ENCODE data around the gene PYY. TPM values are rescaled to one million over a fixed set of nuclear protein-coding genes. Genes with fewer than 3 reads are reported as not detected.

The PYY gene
- total RNA-seq, 1 experiment from 2014 or later, result 2.0 TPM

GRCh38 chr17:43912635-43913304, 41.0 kb downstream of the PYY start:
- Histone ChIP-seq H3T11ph (ENCODE audit: low read length) (no peak overlapping the region), H3K14ac (ENCODE audit: insufficient read depth, low read length) (no peak overlapping the region), H2BK120ac (ENCODE audit: low read depth, low read length, poor library complexity, severe bottlenecking) (no peak overlapping the region), H2AFZ (ENCODE audit: low read length) (no peak overlapping the region), H2BK5ac (ENCODE audit: insufficient read length, low read length) (no peak overlapping the region), H3K23me2 (ENCODE audit: insufficient read length, low read depth, low read length, poor library complexity, severe bottlenecking) (peaks cover 7% of the 10 kb centered on the region), H3K18ac (ENCODE audit: insufficient read length, low read depth, low read length) (no peak overlapping the region), H2BK15ac (ENCODE audit: low read depth, low read length) (no peak overlapping the region), H4K91ac (ENCODE audit: insufficient read length, low read depth, low read length) (no peak overlapping the region), H3K23ac (ENCODE audit: insufficient read length, low read depth, low read length) (no peak overlapping the region), H4K8ac (replicated peaks; ENCODE audit: insufficient read length, low read depth, low read length) (no peak overlapping the region), H3K9ac (ENCODE audit: extremely low read depth, insufficient read length, low read length) (no peak overlapping the region), H3K56ac (ENCODE audit: insufficient read length, low read depth, low read length) (no peak overlapping the region), H4K20me1 (ENCODE audit: control insufficient read depth, insufficient read depth, insufficient read length) (no peaks in the 10 kb centered on the region), H3K9me3 (ENCODE audit: control insufficient read depth, low read depth, low read length) (no peaks in the 10 kb centered on the region), H2BK12ac (ENCODE audit: insufficient read length, low read depth, low read length) (no peak overlapping the region), H3K4me1 (ENCODE audit: insufficient read depth, low read length) (no peaks in the 10 kb centered on the region), H4K5ac (ENCODE audit: insufficient read length, low read depth, low read length) (no peak overlapping the region), H2BK20ac (ENCODE audit: low read depth, low read length, poor library complexity, severe bottlenecking) (no peak overlapping the region), H3K79me2 (ENCODE audit: insufficient read depth, low read length) (no peaks in the 10 kb centered on the region), H3K4me2 (ENCODE audit: insufficient read depth, insufficient read length, low read length) (no peak overlapping the region), H3K4ac (ENCODE audit: low read depth, low read length) (no peak overlapping the region), H3K79me1 (ENCODE audit: insufficient read depth, low read depth, low read length, poor library complexity, severe bottlenecking) (no peaks in the 10 kb centered on the region), H3K27me3 (ENCODE audit: insufficient read depth, low read length) (no peaks in the 10 kb centered on the region; the same call in 1 of the 2 replicates), H3K27ac (ENCODE audit: insufficient read length, low read depth, low read length) (no peak overlapping the region), H2AK5ac (ENCODE audit: insufficient read length, low read length) (no peak overlapping the region)
- Mint-ChIP-seq H3K4me3 (no peak overlapping the region), H3K27ac (no peak overlapping the region), H3K27me3 (ENCODE audit: low read depth) (peaks cover 56% of the 10 kb centered on the region), H3K9me3 (peaks cover 0 to 5% of the 10 kb centered on the region in 2 experiments; a peak in 4 of 5 replicates), H3K4me1 (peaks cover 16 to 17% of the 10 kb centered on the region in 2 experiments), H3K36me3 (ENCODE audit: insufficient read depth in 1 of 3, low read depth in 3 of 3) (no peaks in the 10 kb centered on the region)
- WGBS (ENCODE audit: extremely low coverage, insufficient read length, low lambda C conversion rate), result 100% methylated on average over 1 of the region's 4 CpGs
- DNase-seq, result no peak
- TF ChIP-seq, protein P1, sequence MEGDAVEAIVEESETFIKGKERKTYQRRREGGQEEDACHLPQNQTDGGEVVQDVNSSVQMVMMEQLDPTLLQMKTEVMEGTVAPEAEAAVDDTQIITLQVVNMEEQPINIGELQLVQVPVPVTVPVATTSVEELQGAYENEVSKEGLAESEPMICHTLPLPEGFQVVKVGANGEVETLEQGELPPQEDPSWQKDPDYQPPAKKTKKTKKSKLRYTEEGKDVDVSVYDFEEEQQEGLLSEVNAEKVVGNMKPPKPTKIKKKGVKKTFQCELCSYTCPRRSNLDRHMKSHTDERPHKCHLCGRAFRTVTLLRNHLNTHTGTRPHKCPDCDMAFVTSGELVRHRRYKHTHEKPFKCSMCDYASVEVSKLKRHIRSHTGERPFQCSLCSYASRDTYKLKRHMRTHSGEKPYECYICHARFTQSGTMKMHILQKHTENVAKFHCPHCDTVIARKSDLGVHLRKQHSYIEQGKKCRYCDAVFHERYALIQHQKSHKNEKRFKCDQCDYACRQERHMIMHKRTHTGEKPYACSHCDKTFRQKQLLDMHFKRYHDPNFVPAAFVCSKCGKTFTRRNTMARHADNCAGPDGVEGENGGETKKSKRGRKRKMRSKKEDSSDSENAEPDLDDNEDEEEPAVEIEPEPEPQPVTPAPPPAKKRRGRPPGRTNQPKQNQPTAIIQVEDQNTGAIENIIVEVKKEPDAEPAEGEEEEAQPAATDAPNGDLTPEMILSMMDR (conservative IDR thresholded peaks at IDR 0.05), result no peak

All from H9 (cell line).